SK-N-SH (cell line): ENCODE measurements around the gene CDSN. TPM values are rescaled to one million over a fixed set of nuclear protein-coding genes. Genes with fewer than 3 reads are reported as not detected.
"Not testable (repeated sequence)": the region's sequence is repeated elsewhere in the genome, so short reads cannot be mapped to it uniquely, and the experiment has no call there.

Source experiments
- CTCF ChIA-PET: fragments of 300-600, 350-600 bp; formaldehyde crosslinking; extraction: SDS; loops from one replicate; lab custom pipeline; 2021; lab: Yijun Ruan, JAX
- POLR2A ChIA-PET: fragments of 350-600 bp; sonication (Branson Sonifier 250); formaldehyde crosslinking; extraction: SDS; loops from one replicate; lab custom pipeline; 2020; ENCODE audit warnings: antibody characterized with exemption, inconsistent platforms; lab: Yijun Ruan, JAX
- DNase-seq: peaks from one replicate; pipeline ENCODE4 v3.0.0; 2012
- H2AFZ ChIP-seq: fragments of 200-600 bp; sonication (generic); 2 replicates; pipeline ENCODE4 v1.8.1; 2016; ENCODE audit warnings: antibody characterized with exemption, mild to moderate bottlenecking, low read depth
- H3F3A ChIP-seq: fragments of 200-600 bp; sonication (generic); replicated peaks from 2 replicates; pipeline ENCODE3; 2016; ENCODE audit warnings: antibody characterized with exemption, mild to moderate bottlenecking; ENCODE audit not compliant: insufficient read depth
- H3K27ac ChIP-seq, 2 experiments: fragments of 200-500 bp in 1 of 2; fragments of 200-600 bp in 1 of 2; sonication (Bioruptor generic) in 1 of 2; sonication (generic), shearing (Covaris generic) in 1 of 2; 2 replicates each; pipeline versions ENCODE4 v1.5.1 to v1.6.1; 2014 to 2016; ENCODE audit warnings: low read depth in 2 of 2, inconsistent platforms in 1 of 2, low read length in 1 of 2, mild to moderate bottlenecking in 1 of 2, mixed read lengths in 1 of 2
- H3K27me3 ChIP-seq: fragments of 200-600 bp; sonication (generic), shearing (Covaris generic); 2 replicates; pipeline ENCODE4 v1.6.1; 2016; ENCODE audit warnings: mixed run types; ENCODE audit not compliant: insufficient read depth
- H3K36me3 ChIP-seq, 2 experiments: fragments of 200-500 bp in 1 of 2; fragments of 200-600 bp in 1 of 2; sonication (Bioruptor generic) in 1 of 2; sonication (generic) in 1 of 2; replicated peaks in 1 of 2; 2 replicates each; pipeline versions ENCODE3 to v1.5.1; 2014 to 2016; ENCODE audit warnings: low read length in 1 of 2, mild to moderate bottlenecking in 1 of 2; ENCODE audit not compliant: insufficient read depth in 2 of 2, control insufficient read depth in 1 of 2
- H3K4me1 ChIP-seq, 2 experiments: fragments of 200-500 bp in 1 of 2; fragments of 200-600 bp in 1 of 2; sonication (Bioruptor generic) in 1 of 2; sonication (generic), shearing (Covaris generic) in 1 of 2; 2 replicates each; pipeline versions ENCODE4 v1.5.1 to v1.6.1; 2014 to 2016; ENCODE audit warnings: low read depth in 1 of 2, low read length in 1 of 2, mixed run types in 1 of 2; ENCODE audit not compliant: insufficient read depth in 2 of 2, control insufficient read depth in 1 of 2
- H3K4me2 ChIP-seq: fragments of 200-600 bp; sonication (generic), shearing (Covaris generic); 2 replicates; pipeline ENCODE4 v1.6.1; 2017; ENCODE audit warnings: mixed run types
- H3K4me3 ChIP-seq, 2 experiments: fragments of 200-500 bp in 1 of 2; fragments of 200-600 bp in 1 of 2; sonication (Bioruptor generic) in 1 of 2; sonication (generic), shearing (Covaris generic) in 1 of 2; 2 replicates each; pipeline versions ENCODE4 v1.5.1 to v1.8.1; 2014 to 2016; ENCODE audit warnings: low read depth in 2 of 2, inconsistent platforms in 1 of 2, low read length in 1 of 2, mild to moderate bottlenecking in 1 of 2, mixed read lengths in 1 of 2, moderate library complexity in 1 of 2
- H3K79me2 ChIP-seq: fragments of 200-600 bp; sonication (generic); 2 replicates; pipeline ENCODE4 v1.8.1; 2017; ENCODE audit warnings: mild to moderate bottlenecking; ENCODE audit not compliant: insufficient read depth
- H3K9ac ChIP-seq: fragments of 200-600 bp; sonication (generic); 2 replicates; pipeline ENCODE4 v1.6.1; 2017; ENCODE audit warnings: mixed run types
- H3K9me2 ChIP-seq: fragments of 200-600 bp; sonication (generic); 2 replicates; pipeline ENCODE4 v1.6.1; 2017; ENCODE audit warnings: mixed run types
- H3K9me3 ChIP-seq: fragments of 200-600 bp; sonication (generic); 2 replicates; pipeline ENCODE4 v1.6.1; 2017; ENCODE audit warnings: mixed run types, mild to moderate bottlenecking, moderate library complexity
- H4K20me1 ChIP-seq: fragments of 200-600 bp; sonication (generic); 2 replicates; pipeline ENCODE4 v1.6.1; 2017; ENCODE audit warnings: mild to moderate bottlenecking, mixed run types; ENCODE audit not compliant: insufficient read depth
- FOXM1 ChIP-seq: IDR thresholded peaks from 2 replicates; pipeline ENCODE4 v1.4.0; 2012; ENCODE audit warnings: low read depth, mild to moderate bottlenecking
- GABPA ChIP-seq: IDR thresholded peaks from 2 replicates; pipeline ENCODE4 v1.4.0; 2012; ENCODE audit warnings: low read depth, mild to moderate bottlenecking
- GATA2 ChIP-seq: sonication (generic); formaldehyde crosslinking; IDR thresholded peaks from 2 replicates; pipeline ENCODE4 v1.5.0; 2020; ENCODE audit warnings: mild to moderate bottlenecking, missing genetic modification reagents
- MXI1 ChIP-seq: IDR thresholded peaks from 2 replicates; pipeline ENCODE4 v1.6.1; 2012; ENCODE audit warnings: mild to moderate bottlenecking, low read depth, low read length, improper control_type of control experiment
- NRF1 ChIP-seq: IDR thresholded peaks from 2 replicates; pipeline ENCODE4 v1.6.1; 2012; ENCODE audit warnings: low read depth, mild to moderate bottlenecking, low read length
- RAD21 ChIP-seq: IDR thresholded peaks from 2 replicates; pipeline ENCODE4 v1.6.1; 2012; ENCODE audit warnings: mild to moderate bottlenecking, low read length
- SMC3 ChIP-seq: IDR thresholded peaks from 2 replicates; pipeline ENCODE4 v1.6.1; 2012; ENCODE audit warnings: low read depth, low read length, improper control_type of control experiment
- WGBS: methylation state at CpG from one replicate; pipeline ENCODE4 v1.1.6; 2017; ENCODE audit warnings: low lambda C conversion rate; 5-methylcytosine and 5-hydroxymethylcytosine counted together
- polyA plus RNA-seq, 3 experiments: library from polyadenylated mRNA; depleted of rRNA; stranded (reverse); fragments of >200 nt; gene quantifications; 2 replicates each; pipeline ENCODE4 v1.2.3, GENCODE V29; 2012
- TF ChIP-seq, protein P1 (sequence below): fragments of 200-600 bp; sonication (generic); IDR thresholded peaks from 2 replicates; pipeline ENCODE4 v1.6.1; 2017; ENCODE audit warnings: antibody characterized with exemption, mild to moderate bottlenecking, moderate library complexity
- TF ChIP-seq, protein P2 (sequence below): IDR thresholded peaks from 2 replicates; pipeline ENCODE4 v1.4.0; 2012; ENCODE audit warnings: low read depth, borderline replicate concordance

Gene CDSN
- polyA plus RNA-seq, 1 of the 3 experiments (the other 2 are of a cell fraction), result 0.02 TPM

DNA sequence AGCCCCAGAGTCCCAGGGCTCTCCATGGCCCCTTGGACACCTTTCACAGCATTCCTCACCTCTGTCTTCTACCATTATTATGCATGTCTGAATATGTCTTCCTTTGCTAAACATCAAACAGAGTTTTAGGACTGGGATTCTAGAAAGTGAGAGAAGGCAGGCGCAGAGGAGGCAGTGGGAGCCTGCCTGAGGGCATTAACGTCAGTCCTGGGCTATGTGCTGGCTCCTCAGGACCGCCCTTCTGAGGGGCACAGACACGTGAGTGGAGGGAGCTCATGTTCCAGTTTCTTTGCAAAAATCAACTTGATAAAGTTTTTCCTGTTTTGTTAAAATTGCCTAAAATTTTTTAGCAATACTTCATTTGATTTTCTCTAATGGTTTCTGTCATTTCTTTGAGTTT, 45.8 kb downstream of the CDSN start (continued):
- TF ChIP-seq FOXM1, result no peak

DNA sequence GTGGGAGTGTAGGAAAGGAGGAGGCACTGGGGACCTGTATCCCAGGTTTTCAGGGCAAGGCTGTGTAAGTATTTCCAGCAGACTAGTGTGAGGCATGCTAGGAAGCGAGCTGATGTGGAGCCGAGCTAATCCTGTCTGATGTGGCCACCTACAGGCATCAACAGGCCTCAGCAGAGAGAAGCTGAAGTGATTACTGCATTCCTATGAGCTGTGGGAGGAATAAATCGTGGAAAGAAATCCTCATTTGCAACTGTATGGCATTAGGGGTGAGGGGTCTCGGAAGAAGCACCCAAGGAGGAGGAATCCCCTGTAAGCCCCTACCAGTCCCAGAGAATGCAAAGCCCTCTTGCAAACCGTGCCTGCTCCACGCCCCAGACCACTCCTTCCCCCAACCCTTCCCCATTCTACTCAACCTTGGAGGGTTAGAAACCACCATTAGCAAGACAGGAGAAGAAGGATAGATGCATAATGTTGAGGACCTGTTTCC, 49.5 kb downstream of the CDSN start:
- no peaks in the 10 kb centered on the region for H3K79me2 ChIP-seq
- H3K9me2 ChIP-seq, result no peaks in the 10 kb centered on the region
- H3K4me3 ChIP-seq, result no peak overlapping the region
- peak; percentile 68 for TF ChIP-seq RAD21
- no peak for TF ChIP-seq NRF1
- TF ChIP-seq GABPA, result no peak
- TF ChIP-seq SMC3, result peak; percentile 62
- TF ChIP-seq, protein P1, sequence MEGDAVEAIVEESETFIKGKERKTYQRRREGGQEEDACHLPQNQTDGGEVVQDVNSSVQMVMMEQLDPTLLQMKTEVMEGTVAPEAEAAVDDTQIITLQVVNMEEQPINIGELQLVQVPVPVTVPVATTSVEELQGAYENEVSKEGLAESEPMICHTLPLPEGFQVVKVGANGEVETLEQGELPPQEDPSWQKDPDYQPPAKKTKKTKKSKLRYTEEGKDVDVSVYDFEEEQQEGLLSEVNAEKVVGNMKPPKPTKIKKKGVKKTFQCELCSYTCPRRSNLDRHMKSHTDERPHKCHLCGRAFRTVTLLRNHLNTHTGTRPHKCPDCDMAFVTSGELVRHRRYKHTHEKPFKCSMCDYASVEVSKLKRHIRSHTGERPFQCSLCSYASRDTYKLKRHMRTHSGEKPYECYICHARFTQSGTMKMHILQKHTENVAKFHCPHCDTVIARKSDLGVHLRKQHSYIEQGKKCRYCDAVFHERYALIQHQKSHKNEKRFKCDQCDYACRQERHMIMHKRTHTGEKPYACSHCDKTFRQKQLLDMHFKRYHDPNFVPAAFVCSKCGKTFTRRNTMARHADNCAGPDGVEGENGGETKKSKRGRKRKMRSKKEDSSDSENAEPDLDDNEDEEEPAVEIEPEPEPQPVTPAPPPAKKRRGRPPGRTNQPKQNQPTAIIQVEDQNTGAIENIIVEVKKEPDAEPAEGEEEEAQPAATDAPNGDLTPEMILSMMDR, result peak; percentile 71
- H3K36me3 ChIP-seq, result no peaks in the 10 kb centered on the region
- H3F3A ChIP-seq, result peaks cover 17% of the 10 kb centered on the region
- no peak overlapping the region for H2AFZ ChIP-seq
- no peak for DNase-seq
- no peaks in the 10 kb centered on the region for H3K9me3 ChIP-seq
- 40% methylated on average over 6 of the region's 6 CpGs for WGBS
- POLR2A ChIA-PET, result no interaction called here
- peaks cover 6 to 12% of the 10 kb centered on the region in 2 experiments; a peak in 3 of 4 replicates for H3K4me1 ChIP-seq
- H4K20me1 ChIP-seq, result no peaks in the 10 kb centered on the region
- H3K27ac ChIP-seq, result no peak overlapping the region
- CTCF ChIA-PET, result interaction anchor here (0.8 to 3.9 kb wide), 10 partner anchors 8 to 242 kb away, joined by 3 to 43 read pairs (median 5); partner anchors contain the start of gene VARS2
- no peak overlapping the region for H3K9ac ChIP-seq
- H3K4me2 ChIP-seq, result peak overlapping the region; percentile 24; the same call in 1 of the 2 replicates
- no peaks in the 10 kb centered on the region for H3K27me3 ChIP-seq

DNA sequence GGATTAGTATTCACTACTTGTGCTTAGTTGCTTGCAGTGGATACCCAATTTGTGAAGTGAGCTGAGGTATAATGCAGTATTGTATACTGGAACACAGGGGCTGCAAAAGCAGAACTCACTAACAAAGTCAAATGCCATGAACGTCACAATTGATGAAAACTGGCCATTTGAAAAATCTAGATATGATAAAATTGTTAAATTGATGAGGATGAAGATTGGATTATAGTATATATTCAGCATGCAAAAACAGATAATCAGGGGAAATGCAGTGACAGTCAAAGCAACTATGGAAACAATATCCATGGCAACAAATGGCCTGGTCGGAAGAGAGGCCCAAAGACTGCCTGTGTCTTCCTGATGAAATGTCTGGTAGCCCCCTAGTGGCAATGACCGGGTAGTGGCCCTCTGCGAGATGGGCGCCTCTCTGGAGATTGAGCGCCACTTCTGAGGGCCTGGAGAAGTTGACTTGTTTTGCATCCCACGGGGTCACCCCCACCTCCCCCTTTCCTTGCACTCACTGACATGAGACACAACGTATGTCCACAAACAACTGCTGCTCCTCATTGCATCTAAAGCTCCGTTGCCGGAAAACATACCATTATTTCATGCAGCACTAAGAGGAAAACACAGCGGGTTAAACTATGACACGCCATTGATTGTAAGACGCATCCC, 51.4 kb downstream of the CDSN start:
- H3K4me1 ChIP-seq, result peaks cover 6 to 13% of the 10 kb centered on the region in 2 experiments; a peak in 3 of 4 replicates
- 58% methylated on average over 10 of the region's 13 CpGs for WGBS
- POLR2A ChIA-PET, result no interaction called here

DNA sequence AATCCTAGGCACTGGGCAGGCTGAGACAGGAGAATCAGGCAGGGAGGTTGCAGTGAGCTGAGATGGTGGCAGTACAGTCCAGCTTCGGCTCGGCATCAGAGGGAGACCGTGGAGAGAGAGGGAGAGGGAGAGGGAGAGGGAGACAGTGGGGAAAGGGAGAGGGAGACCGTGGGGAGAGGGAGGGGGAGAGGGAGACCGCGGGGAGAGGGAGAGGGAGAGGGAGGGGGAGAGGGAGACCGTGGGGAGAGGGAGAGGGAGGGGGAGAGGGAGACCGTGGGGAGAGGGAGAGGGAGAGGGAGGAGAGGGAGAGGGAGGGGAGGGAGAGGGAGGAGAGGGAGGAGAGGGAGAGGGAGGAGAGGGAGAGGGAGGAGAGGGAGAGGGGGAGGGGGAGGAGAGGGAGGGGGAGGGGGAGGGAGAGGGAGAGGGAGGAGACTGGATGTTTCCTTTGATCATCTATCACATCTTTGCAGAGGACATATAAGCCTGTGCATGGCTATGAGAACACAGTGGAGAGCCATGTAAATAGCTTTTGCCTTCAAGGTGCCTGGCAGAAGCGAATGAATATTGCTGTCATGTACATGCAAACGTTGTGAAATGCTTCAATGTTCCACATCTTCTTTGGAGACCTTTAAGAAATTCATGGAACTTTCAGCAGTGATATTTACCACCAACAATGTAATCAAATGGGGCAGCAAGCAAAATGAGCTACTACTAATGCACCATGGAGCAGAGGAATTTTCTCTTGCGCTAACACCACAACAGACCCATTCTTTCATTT, 52.2 kb downstream of the CDSN start:
- H3K9me3 ChIP-seq, H4K20me1 ChIP-seq, POLR2A ChIA-PET, H2AFZ ChIP-seq, H3K36me3 ChIP-seq, H3K4me2 ChIP-seq, DNase-seq, H3F3A ChIP-seq, H3K27ac ChIP-seq, H3K9me2 ChIP-seq, H3K27me3 ChIP-seq, H3K9ac ChIP-seq, H3K79me2 ChIP-seq, H3K4me3 ChIP-seq: not testable (repeated sequence)
- WGBS, result 62% methylated on average over 10 of the region's 11 CpGs
- peaks cover 6 to 13% of the 10 kb centered on the region in 2 experiments; a peak in 3 of 4 replicates for H3K4me1 ChIP-seq
- CTCF ChIA-PET, result interaction anchor here (0.9 to 3.9 kb wide), 6 partner anchors 12 to 527 kb away, joined by 3 to 43 read pairs (median 24); partner anchors contain the start of gene VARS2

More for the DNA sequence above, 51.4 kb downstream of the CDSN start:
- CTCF ChIA-PET, result interaction anchor here (0.9 to 3.9 kb wide), 11 partner anchors 9 to 527 kb away, joined by 3 to 43 read pairs (median 6); partner anchors contain the start of gene VARS2
- Histone ChIP-seq H3K27me3 (no peaks in the 10 kb centered on the region), H3K9me2 (no peaks in the 10 kb centered on the region), H3K4me3 (no peak overlapping the region; a peak in 1 of 4 replicates), H3K4me2 (no peak overlapping the region), H3K36me3 (no peaks in the 10 kb centered on the region), H3K27ac (no peak overlapping the region), H3K79me2 (no peaks in the 10 kb centered on the region), H4K20me1 (no peaks in the 10 kb centered on the region), H3F3A (peaks cover 11% of the 10 kb centered on the region), H2AFZ (no peak overlapping the region), H3K9ac (no peak overlapping the region), H3K9me3 (no peaks in the 10 kb centered on the region)
- DNase-seq, result peak; percentile 86
- no peak for TF ChIP-seq GATA2 (CRISPR knock-in tag)
- TF ChIP-seq RAD21, result peak; percentile 65
- peak; percentile 68 for TF ChIP-seq MXI1
- TF ChIP-seq, protein P2, sequence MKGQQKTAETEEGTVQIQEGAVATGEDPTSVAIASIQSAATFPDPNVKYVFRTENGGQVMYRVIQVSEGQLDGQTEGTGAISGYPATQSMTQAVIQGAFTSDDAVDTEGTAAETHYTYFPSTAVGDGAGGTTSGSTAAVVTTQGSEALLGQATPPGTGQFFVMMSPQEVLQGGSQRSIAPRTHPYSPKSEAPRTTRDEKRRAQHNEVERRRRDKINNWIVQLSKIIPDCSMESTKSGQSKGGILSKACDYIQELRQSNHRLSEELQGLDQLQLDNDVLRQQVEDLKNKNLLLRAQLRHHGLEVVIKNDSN, result no peak
- TF ChIP-seq, protein P1, result peak; percentile 90
- TF ChIP-seq SMC3, result peak; percentile 80
